NOMO-1 treated with DMSO at 0.1 percent for 48 hours (cell line): ENCODE measurements around the gene CRACR2B.

ENCODE experiments used
- DNase-seq: peaks from one replicate; lab custom pipeline; 2025; ENCODE audit not compliant: unreplicated experiment; lab: John Stamatoyannopoulos, UW

Gene CRACR2B

GRCh38 chr11:837189-837989, 9.7 kb downstream of the CRACR2B start:
- no peak for DNase-seq

GRCh38 chr11:837990-838307, 10.2 kb downstream of the CRACR2B start:
- DNase-seq = no peak

- no peak for DNase-seq
These were observed 10.9 kb downstream of the CRACR2B start for GRCh38 chr11:838441-839279.

GRCh38 chr11:839280-839623, 11.5 kb downstream of the CRACR2B start:
- no peak for DNase-seq

- no peak for DNase-seq
These were observed 12.3 kb downstream of the CRACR2B start for GRCh38 chr11:839875-840617.

- no peak for DNase-seq
These were observed 14.3 kb downstream of the CRACR2B start for GRCh38 chr11:841981-842369.

GRCh38 chr11:842370-843002, 14.8 kb downstream of the CRACR2B start, which contains the start of the genes POLR2L and TSPAN4:
Gene POLR2L, minus strand, starts transcription at chr11:842529. Its CDS starts 21 bp downstream, at chr11:842508.
Gene TSPAN4, plus strand, starts transcription at chr11:842852. Its CDS starts 7,453 bp downstream, at chr11:850305.
- peak; percentile 81 for DNase-seq

- DNase-seq = no peak
These were observed 15.5 kb downstream of the CRACR2B start for GRCh38 chr11:843086-843734.

- DNase-seq = no peak
These were observed 16.3 kb downstream of the CRACR2B start for GRCh38 chr11:843818-844692.

- DNase-seq = no peak
These were observed 17.2 kb downstream of the CRACR2B start for GRCh38 chr11:844693-845644.

GRCh38 chr11:845872-846495, 18.3 kb downstream of the CRACR2B start:
- DNase-seq = no peak

- DNase-seq = no peak
These were observed 18.9 kb downstream of the CRACR2B start for GRCh38 chr11:846496-847098.

- no peak for DNase-seq
These were observed 20.2 kb downstream of the CRACR2B start for GRCh38 chr11:847876-848275.

GRCh38 chr11:848380-848931, 20.7 kb downstream of the CRACR2B start:
- DNase-seq = no peak

- DNase-seq = no peak
These were observed 21.5 kb downstream of the CRACR2B start for GRCh38 chr11:849104-849824.

GRCh38 chr11:849951-850774, 22.4 kb downstream of the CRACR2B start:
- DNase-seq = no peak
